ENCODE measurements around the gene CLIP1.
"Not testable (repeated sequence)": the region's sequence is repeated elsewhere in the genome, so short reads cannot be mapped to it uniquely, and the experiment has no call there.

DNA sequence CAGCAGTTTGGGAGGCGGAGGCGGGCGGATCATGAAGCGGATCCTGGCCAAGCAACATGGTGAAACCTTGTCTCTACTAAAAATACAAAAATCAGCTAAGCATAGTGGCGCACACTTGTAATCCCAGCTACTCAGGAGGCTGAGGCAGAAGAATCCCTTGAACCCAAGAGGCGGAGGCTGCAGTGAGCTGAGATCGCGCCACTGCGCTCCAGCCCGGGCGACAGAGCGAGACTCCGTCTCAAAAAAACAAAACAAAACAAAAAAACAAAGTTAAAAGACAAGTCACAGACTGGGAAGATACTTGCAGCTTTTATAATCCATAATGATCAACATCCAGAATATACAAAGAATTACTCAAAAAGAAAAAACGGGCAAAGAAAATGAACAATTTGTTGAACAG, 161.7 kb downstream of the CLIP1 start:
- TF ChIP-seq, protein P1, sequence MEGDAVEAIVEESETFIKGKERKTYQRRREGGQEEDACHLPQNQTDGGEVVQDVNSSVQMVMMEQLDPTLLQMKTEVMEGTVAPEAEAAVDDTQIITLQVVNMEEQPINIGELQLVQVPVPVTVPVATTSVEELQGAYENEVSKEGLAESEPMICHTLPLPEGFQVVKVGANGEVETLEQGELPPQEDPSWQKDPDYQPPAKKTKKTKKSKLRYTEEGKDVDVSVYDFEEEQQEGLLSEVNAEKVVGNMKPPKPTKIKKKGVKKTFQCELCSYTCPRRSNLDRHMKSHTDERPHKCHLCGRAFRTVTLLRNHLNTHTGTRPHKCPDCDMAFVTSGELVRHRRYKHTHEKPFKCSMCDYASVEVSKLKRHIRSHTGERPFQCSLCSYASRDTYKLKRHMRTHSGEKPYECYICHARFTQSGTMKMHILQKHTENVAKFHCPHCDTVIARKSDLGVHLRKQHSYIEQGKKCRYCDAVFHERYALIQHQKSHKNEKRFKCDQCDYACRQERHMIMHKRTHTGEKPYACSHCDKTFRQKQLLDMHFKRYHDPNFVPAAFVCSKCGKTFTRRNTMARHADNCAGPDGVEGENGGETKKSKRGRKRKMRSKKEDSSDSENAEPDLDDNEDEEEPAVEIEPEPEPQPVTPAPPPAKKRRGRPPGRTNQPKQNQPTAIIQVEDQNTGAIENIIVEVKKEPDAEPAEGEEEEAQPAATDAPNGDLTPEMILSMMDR (conservative IDR thresholded peaks at IDR 0.05; ENCODE audit: low read depth, low read length): not testable (repeated sequence)
- TF ChIP-seq EZH2 (IDR thresholded peaks at IDR 0.05; ENCODE audit: borderline replicate concordance, low read depth, low read length, poor library complexity, severe bottlenecking): not testable (repeated sequence)

All from A673 (cell line).